Endodermal cell (in vitro differentiated cells): ENCODE results near the gene NAA15. TPM values are rescaled to one million over a fixed set of nuclear protein-coding genes. Genes with fewer than 3 reads are reported as not detected.

ENCODE experiments used
- DNase-seq: peaks from one replicate; pipeline ENCODE4 v3.0.0-alpha.2; 2017
- H3K27ac ChIP-seq: 2 replicates; pipeline ENCODE4 v1.5.1; 2013; ENCODE audit warnings: mild to moderate bottlenecking, low read depth, low read length, moderate library complexity
- H3K27me3 ChIP-seq: 2 replicates; pipeline ENCODE4 v1.6.1; 2013; ENCODE audit warnings: mild to moderate bottlenecking, low read length, moderate library complexity; ENCODE audit not compliant: insufficient read depth, control insufficient read depth, poor library complexity, severe bottlenecking
- H3K36me3 ChIP-seq: 2 replicates; pipeline ENCODE4 v1.7.0; 2013; ENCODE audit warnings: mild to moderate bottlenecking, low read length, moderate library complexity; ENCODE audit not compliant: control insufficient read depth, insufficient read depth
- H3K4me1 ChIP-seq: one replicate; pipeline ENCODE4 v1.7.0; 2013; ENCODE audit warnings: low read length; ENCODE audit not compliant: control insufficient read depth, insufficient read depth
- H3K4me3 ChIP-seq: 2 replicates; pipeline ENCODE4 v1.5.1; 2013; ENCODE audit warnings: mild to moderate bottlenecking, low read length, moderate library complexity
- H3K9ac ChIP-seq: 2 replicates; pipeline ENCODE4 v1.6.1; 2013; ENCODE audit warnings: mild to moderate bottlenecking, low read length, moderate library complexity; ENCODE audit not compliant: poor library complexity, severe bottlenecking; ENCODE audit errors: extremely low read depth
- H3K9me3 ChIP-seq: 2 replicates; pipeline ENCODE4 v1.6.1; 2013; ENCODE audit warnings: mild to moderate bottlenecking, low read length, moderate library complexity; ENCODE audit not compliant: control insufficient read depth
- H3K27ac Mint-ChIP-seq: 2 replicates; pipeline ENCODE4 v1.8.0; 2020; ENCODE audit warnings: mixed read lengths
- H3K27me3 Mint-ChIP-seq: 2 replicates; pipeline ENCODE4 v1.8.0; 2021; ENCODE audit warnings: mild to moderate bottlenecking, mixed read lengths; ENCODE audit not compliant: insufficient read depth
- H3K36me3 Mint-ChIP-seq: 2 replicates; pipeline ENCODE4 v1.8.0; 2020; ENCODE audit warnings: low read depth, mixed read lengths
- H3K4me1 Mint-ChIP-seq: 2 replicates; pipeline ENCODE4 v1.8.0; 2020; ENCODE audit warnings: mixed read lengths
- H3K4me3 Mint-ChIP-seq: 2 replicates; pipeline ENCODE4 v1.8.0; 2020; ENCODE audit warnings: mild to moderate bottlenecking, moderate library complexity, mixed read lengths
- H3K9me3 Mint-ChIP-seq: 2 replicates; pipeline ENCODE4 v1.8.0; 2020; ENCODE audit warnings: mild to moderate bottlenecking, mixed read lengths
- CTCF ChIP-seq: fragments of 200-600 bp; sonication (generic); conservative IDR thresholded peaks from 2 replicates; pipeline ENCODE4 v1.5.0; 2021; ENCODE audit warnings: antibody characterized with exemption, mild to moderate bottlenecking
- WGBS, 2 experiments: methylation state at CpG; one replicate each; pipeline versions ENCODE4 v1.1.5 to v1.1.7; 2013; ENCODE audit warnings: missing lambda C conversion rate in 2 of 2, mixed read lengths in 1 of 2; ENCODE audit not compliant: insufficient coverage in 1 of 2, insufficient read length in 1 of 2; 5-methylcytosine and 5-hydroxymethylcytosine counted together
- total RNA-seq, 2 donors: library from RNA; stranded (reverse); fragmentation: NEBNext Ultra II Directional in 1 of 2; extraction: Animal tissue kit (Norgen Biotek cat#: 25700) in 1 of 2; gene quantifications; 2 replicates in 1 of 2; 3 replicates in 1 of 2; pipeline ENCODE4 v1.2.1, GENCODE V29; 2021

The NAA15 gene
- total RNA-seq, 2 donors from 2014 or later = 64.7 to 78.9 TPM

GRCh38 chr4:139457318-139457717, 156.0 kb downstream of the NAA15 start:
- no peaks in the 10 kb centered on the region for H3K9me3 ChIP-seq
- DNase-seq = no peak
- Mint-ChIP-seq H3K4me3 (peak overlapping the region; percentile 91), H3K27ac (no peak overlapping the region), H3K9me3 (no peaks in the 10 kb centered on the region), H3K4me1 (peaks cover 58% of the 10 kb centered on the region), H3K36me3 (peaks cover 5% of the 10 kb centered on the region), H3K27me3 (no peaks in the 10 kb centered on the region)
- H3K36me3 ChIP-seq = no peaks in the 10 kb centered on the region
- TF ChIP-seq CTCF = no peak
- WGBS, 2 experiments = 67 to 70% methylated on average over 2 to 4 of the region's 4 CpGs
- peak overlapping the region; percentile 97 for H3K4me3 ChIP-seq
- H3K27me3 ChIP-seq = no peaks in the 10 kb centered on the region
- peaks cover 5% of the 10 kb centered on the region for H3K4me1 ChIP-seq
- no peak overlapping the region for H3K9ac ChIP-seq
- no peak overlapping the region for H3K27ac ChIP-seq

- no peak overlapping the region for H3K9ac ChIP-seq
- Mint-ChIP-seq H3K27me3 (no peaks in the 10 kb centered on the region), H3K4me3 (no peak overlapping the region), H3K27ac (peak overlapping the region; percentile 50), H3K4me1 (peaks cover 51% of the 10 kb centered on the region), H3K36me3 (peaks cover 9% of the 10 kb centered on the region), H3K9me3 (no peaks in the 10 kb centered on the region)
- no peak overlapping the region for H3K27ac ChIP-seq
- peaks cover 5% of the 10 kb centered on the region for H3K4me1 ChIP-seq
- no peaks in the 10 kb centered on the region for H3K9me3 ChIP-seq
- TF ChIP-seq CTCF = no peak
- H3K4me3 ChIP-seq = peak overlapping the region; percentile 19
- H3K36me3 ChIP-seq = peaks cover 4% of the 10 kb centered on the region
- 100% methylated on average over 1 of the region's 1 CpG; no CpG with 5 or more reads in 1 of the 2 experiments for WGBS, 2 experiments
- DNase-seq = no peak
- no peaks in the 10 kb centered on the region for H3K27me3 ChIP-seq
Measured at GRCh38 chr4:139458543-139458942, 157.2 kb downstream of the NAA15 start.

GRCh38 chr4:139458999-139459398, 157.7 kb downstream of the NAA15 start:
- peak overlapping the region; percentile 19 for H3K4me3 ChIP-seq
- peaks cover 3% of the 10 kb centered on the region for H3K9me3 Mint-ChIP-seq
- H3K4me1 Mint-ChIP-seq = peaks cover 51% of the 10 kb centered on the region
- no peaks in the 10 kb centered on the region for H3K27me3 ChIP-seq
- peaks cover 11% of the 10 kb centered on the region for H3K36me3 Mint-ChIP-seq
- no peaks in the 10 kb centered on the region for H3K27me3 Mint-ChIP-seq
- 86 to 93% methylated on average over 3 of the region's 3 CpGs for WGBS, 2 experiments
- H3K27ac ChIP-seq = no peak overlapping the region
- H3K9me3 ChIP-seq = no peaks in the 10 kb centered on the region
- no peak for TF ChIP-seq CTCF
- DNase-seq = peak; percentile 62
- peaks cover 4% of the 10 kb centered on the region for H3K36me3 ChIP-seq
- H3K27ac Mint-ChIP-seq = peak overlapping the region; percentile 50
- no peak overlapping the region for H3K4me3 Mint-ChIP-seq
- peaks cover 5% of the 10 kb centered on the region for H3K4me1 ChIP-seq
- no peak overlapping the region for H3K9ac ChIP-seq
